Measurements from ENCODE around the gene SMCO3.

Gene SMCO3
- 0 reads per million in 2 donors for total RNA-seq

- no peak for DNase-seq
Measured at GRCh38 chr12:14814014-14814413, at the start of gene SMCO3. Gene SMCO3, minus strand, starts transcription at chr12:14814182. Its CDS starts 7,502 bp downstream, at chr12:14806680.

GRCh38 chr12:14860490-14860889 lies 46.5 kb upstream of the SMCO3 start:
- no peak for DNase-seq

- DNase-seq, result no peak
Measured at GRCh38 chr12:14858513-14858912, 44.5 kb upstream of the SMCO3 start.

GRCh38 chr12:14854586-14855183 lies 40.7 kb upstream of the SMCO3 start:
- no peak for DNase-seq

- no peak for DNase-seq
Measured at GRCh38 chr12:14853961-14854360, 40.0 kb upstream of the SMCO3 start.

GRCh38 chr12:14852880-14853279 lies 38.9 kb upstream of the SMCO3 start:
- no peak for DNase-seq

- DNase-seq, result no peak
Measured at GRCh38 chr12:14850929-14851663, 37.1 kb upstream of the SMCO3 start.

- DNase-seq, result no peak
Measured at GRCh38 chr12:14849661-14850060, 35.7 kb upstream of the SMCO3 start.

GRCh38 chr12:14846876-14847580 lies 33.0 kb upstream of the SMCO3 start:
- DNase-seq, result no peak

- no peak for DNase-seq
Measured at GRCh38 chr12:14846042-14846587, 32.1 kb upstream of the SMCO3 start.

- DNase-seq, result no peak
Measured at GRCh38 chr12:14845350-14845750, 31.4 kb upstream of the SMCO3 start.

GRCh38 chr12:14844401-14844800 lies 30.4 kb upstream of the SMCO3 start:
- DNase-seq, result no peak

GRCh38 chr12:14843425-14843887 lies 29.5 kb upstream of the SMCO3 start, which contains the start of gene ART4:
Gene ART4, minus strand, starts transcription at chr12:14843526. Its CDS starts 413 bp downstream, at chr12:14843113.
- DNase-seq, result no peak

GRCh38 chr12:14842315-14842714 lies 28.3 kb upstream of the SMCO3 start:
- DNase-seq, result no peak

- DNase-seq, result no peak
Measured at GRCh38 chr12:14841761-14842160, 27.8 kb upstream of the SMCO3 start.

GRCh38 chr12:14840616-14841015 lies 26.6 kb upstream of the SMCO3 start:
- DNase-seq, result no peak

- DNase-seq, result no peak
Measured at GRCh38 chr12:14839262-14839661, 25.3 kb upstream of the SMCO3 start.

GRCh38 chr12:14836336-14837210 lies 22.6 kb upstream of the SMCO3 start:
- no peak for DNase-seq

- no peak for DNase-seq
Measured at GRCh38 chr12:14834509-14834908, 20.5 kb upstream of the SMCO3 start.

GRCh38 chr12:14833952-14834351 lies 20.0 kb upstream of the SMCO3 start:
- DNase-seq, result no peak

- DNase-seq, result no peak
Measured at GRCh38 chr12:14833336-14833735, 19.4 kb upstream of the SMCO3 start.

GRCh38 chr12:14828892-14829291 lies 14.9 kb upstream of the SMCO3 start:
- DNase-seq, result no peak

All from activated gamma-delta T cell (primary cell).